Brain microvascular endothelial cell (primary cell): ENCODE results near the gene TFEB.

Source experiments
- DNase-seq: peaks from one replicate; pipeline ENCODE4 v3.0.0-alpha.2; 2020
- H3K27ac ChIP-seq: fragments of 250-450 bp; sonication (Bioruptor Pico); 2 replicates; pipeline ENCODE4 v1.5.1; 2020; ENCODE audit warnings: mild to moderate bottlenecking, moderate library complexity
- H3K27me3 ChIP-seq: fragments of 250-450 bp; sonication (Bioruptor Pico); replicated peaks from 2 replicates; pipeline ENCODE4 v1.5.1; 2020; ENCODE audit warnings: mild to moderate bottlenecking
- H3K36me3 ChIP-seq: fragments of 250-450 bp; sonication (Bioruptor Pico); replicated peaks from 2 replicates; pipeline ENCODE4 v1.5.1; 2020; ENCODE audit warnings: mild to moderate bottlenecking
- H3K4me3 ChIP-seq: 2 replicates; pipeline ENCODE4 v1.5.1; 2011; ENCODE audit warnings: low read depth, mild to moderate bottlenecking, control low read depth, low read length, moderate library complexity
- CTCF ChIP-seq: IDR thresholded peaks from 2 replicates; pipeline ENCODE4 v1.5.1; 2011; ENCODE audit warnings: low read depth, mild to moderate bottlenecking, moderate library complexity, low read length, control low read depth, inconsistent platforms; ENCODE audit errors: missing control alignments
- in situ Hi-C: cut with HindIII; loops from 2 replicates; pipeline ENCODE4 v1.10.0; 2017; ENCODE audit warnings: low sequenced_read_pairs, low pct_ligation_motif_present

TFEB gene

GRCh38 chr6:41635365-41635764 lies 100.0 kb downstream of the TFEB start:
- in situ Hi-C loops, result no loop called here
- no peak for DNase-seq
- Histone ChIP-seq H3K27me3 (no peaks in the 10 kb centered on the region), H3K36me3 (no peaks in the 10 kb centered on the region), H3K27ac (no peak overlapping the region), H3K4me3 (no peak overlapping the region)
- no peak for TF ChIP-seq CTCF

- H3K27ac ChIP-seq, result no peak overlapping the region
- H3K4me3 ChIP-seq, result no peak overlapping the region
- no peak for DNase-seq
- H3K27me3 ChIP-seq, result no peaks in the 10 kb centered on the region
- no peaks in the 10 kb centered on the region for H3K36me3 ChIP-seq
- TF ChIP-seq CTCF, result no peak
- in situ Hi-C loops, result no loop called here
These were observed 100.8 kb downstream of the TFEB start for GRCh38 chr6:41634657-41635056.
